GM18907 (cell line): ENCODE data around the gene ATXN1.
"Not testable (repeated sequence)": the region's sequence is repeated elsewhere in the genome, so short reads cannot be mapped to it uniquely, and the experiment has no call there.

Experiments used
- ATAC-seq: cut with Tn5 transposase; IDR thresholded peaks from one replicate; pipeline ENCODE4 v1.9.1; 2021; ENCODE audit warnings: mild to moderate bottlenecking, moderate library complexity; ENCODE audit not compliant: unreplicated experiment

Gene ATXN1

DNA sequence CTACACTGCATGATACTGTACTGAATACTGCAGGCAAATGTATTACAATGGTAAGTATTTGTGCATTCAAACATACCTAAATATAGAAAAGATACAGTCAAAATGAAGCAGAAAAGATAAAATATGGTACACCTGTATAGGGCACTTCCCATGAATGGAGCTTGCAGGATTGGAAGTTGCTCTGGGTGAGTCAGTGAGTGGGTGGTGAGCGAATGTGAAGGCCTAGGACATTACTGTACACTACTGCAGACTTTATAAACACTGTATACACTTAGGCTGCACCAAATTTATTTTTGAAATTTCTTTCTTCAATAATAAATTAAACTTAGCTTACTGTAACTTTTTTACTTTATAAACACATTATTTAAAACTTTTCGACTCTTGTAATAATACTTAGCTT, 213.1 kb downstream of the ATXN1 start:
- no peak for ATAC-seq

GRCh38 chr6:16547587-16547986, 213.7 kb downstream of the ATXN1 start:
- no peak for ATAC-seq

DNA sequence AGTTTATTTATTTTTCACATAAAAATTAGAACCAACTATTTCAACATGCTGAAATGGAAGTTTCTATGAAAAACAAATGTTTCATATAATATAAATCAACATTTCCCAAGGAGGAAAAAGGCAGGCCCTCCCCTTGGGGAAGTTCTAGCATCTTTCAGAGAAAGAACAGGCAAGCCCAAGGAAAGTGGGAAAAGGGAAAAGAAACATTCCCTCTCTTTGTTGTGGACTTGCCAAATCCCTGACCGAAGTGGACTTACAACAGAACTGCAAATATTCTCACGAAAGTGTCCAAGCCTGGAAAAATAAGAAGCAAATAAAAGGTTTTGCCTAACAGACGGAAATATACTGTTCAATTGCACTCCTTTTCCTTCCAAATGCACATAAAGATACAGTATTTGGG, 214.4 kb downstream of the ATXN1 start:
- ATAC-seq = no peak

DNA sequence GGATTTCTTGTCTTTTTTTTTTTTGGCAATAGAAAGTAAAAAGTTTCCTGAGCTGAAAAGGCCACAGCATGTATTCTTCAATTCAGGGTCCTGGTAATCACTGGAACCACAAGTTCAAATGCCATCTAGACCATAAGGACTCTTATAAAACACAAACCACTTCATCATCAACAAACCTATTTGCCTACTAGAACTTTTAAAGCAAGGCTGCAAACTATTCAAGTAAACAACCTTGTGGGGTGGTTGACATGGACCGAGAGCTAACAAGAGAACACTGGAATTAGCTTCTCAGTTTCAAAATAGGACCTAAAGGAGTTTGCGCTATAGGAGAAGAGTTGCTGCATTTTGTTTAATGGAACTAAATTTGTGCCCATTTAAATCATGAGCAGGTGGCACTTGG, 215.9 kb downstream of the ATXN1 start:
- ATAC-seq = no peak

- ATAC-seq = no peak
Observed at GRCh38 chr6:16544521-16544920, 216.7 kb downstream of the ATXN1 start.

- no peak for ATAC-seq
Observed at GRCh38 chr6:16544006-16544405, 217.3 kb downstream of the ATXN1 start.

DNA sequence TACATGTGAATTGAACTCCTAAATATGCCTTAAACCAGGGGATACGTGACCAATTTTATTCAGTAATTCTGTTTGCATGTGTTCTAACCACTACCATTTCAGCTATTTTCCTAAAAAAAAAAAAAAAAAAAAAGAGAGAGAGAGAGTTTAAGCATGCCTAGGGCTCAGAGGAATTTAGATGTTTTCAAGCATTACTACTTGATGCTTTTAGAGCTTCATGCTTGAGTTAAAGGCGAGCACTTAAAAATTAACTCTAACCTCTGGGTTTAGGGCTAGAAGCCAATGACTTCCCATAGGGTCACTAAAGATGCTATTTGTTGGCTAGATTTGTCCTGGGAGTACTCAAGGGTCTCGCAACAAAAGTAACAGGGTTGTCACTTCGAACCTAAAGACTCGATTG, 217.7 kb downstream of the ATXN1 start:
- no peak for ATAC-seq

- ATAC-seq = no peak
Observed at GRCh38 chr6:16542070-16542469, 219.2 kb downstream of the ATXN1 start.

GRCh38 chr6:16540804-16541752, 220.2 kb downstream of the ATXN1 start:
- ATAC-seq = peak; percentile 65

DNA sequence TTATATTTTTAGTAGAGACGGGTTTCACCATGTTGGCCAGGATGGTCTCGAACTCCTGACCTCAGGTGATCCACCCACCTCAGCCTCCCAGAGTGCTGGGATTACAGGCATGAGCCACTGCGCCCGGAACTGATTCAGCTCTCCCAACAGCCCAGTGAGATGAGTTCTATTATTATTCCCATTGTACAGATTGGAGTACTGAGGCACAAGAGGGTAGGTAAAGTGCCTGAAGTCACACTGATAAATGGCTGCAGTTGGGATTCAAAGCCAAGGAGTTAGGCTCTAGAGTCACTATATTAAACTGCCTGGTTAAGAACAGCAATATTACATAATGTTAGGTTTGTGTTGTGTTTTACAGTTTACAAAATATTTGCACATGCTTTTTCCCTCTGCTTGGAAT, 220.9 kb downstream of the ATXN1 start:
- not testable (repeated sequence) for ATAC-seq

DNA sequence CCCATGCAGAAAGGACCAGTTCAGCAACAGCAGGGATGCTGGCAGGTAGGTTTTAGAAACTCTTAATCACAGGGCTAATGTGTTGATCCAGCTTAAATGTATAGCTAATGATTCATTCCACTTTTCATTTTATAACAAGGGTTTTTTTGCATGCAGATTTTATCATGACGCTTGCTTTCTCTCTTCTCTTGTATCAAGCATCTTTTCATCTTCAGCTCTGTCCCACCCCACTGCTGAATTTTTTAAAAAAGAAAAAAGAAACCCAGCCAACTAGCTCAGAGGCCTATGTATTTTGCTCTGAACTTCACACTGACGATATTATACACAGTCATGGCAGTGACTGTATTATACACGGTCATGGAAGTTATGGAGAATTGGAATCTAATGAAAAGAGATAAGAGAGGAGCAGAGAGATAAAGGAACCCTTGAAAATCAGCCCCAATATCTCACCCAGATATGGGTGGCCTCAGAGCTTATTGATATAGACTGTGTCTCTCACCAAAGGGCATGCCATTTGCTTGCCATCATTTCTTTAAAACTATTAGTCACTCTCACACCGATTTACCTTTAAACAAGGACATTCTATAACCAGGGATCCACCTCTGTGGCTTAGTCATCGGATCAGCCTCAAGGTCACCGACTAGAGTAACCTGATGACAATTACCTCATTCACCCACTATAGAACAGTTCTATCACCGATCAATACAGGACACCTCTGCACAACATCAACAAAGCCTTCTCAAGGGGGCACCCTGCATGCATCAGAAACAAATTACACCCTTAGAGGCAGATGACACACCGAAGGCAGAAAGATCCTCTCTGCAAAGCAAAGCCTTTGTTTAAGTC, 222.0 kb downstream of the ATXN1 start:
- no peak for ATAC-seq

DNA sequence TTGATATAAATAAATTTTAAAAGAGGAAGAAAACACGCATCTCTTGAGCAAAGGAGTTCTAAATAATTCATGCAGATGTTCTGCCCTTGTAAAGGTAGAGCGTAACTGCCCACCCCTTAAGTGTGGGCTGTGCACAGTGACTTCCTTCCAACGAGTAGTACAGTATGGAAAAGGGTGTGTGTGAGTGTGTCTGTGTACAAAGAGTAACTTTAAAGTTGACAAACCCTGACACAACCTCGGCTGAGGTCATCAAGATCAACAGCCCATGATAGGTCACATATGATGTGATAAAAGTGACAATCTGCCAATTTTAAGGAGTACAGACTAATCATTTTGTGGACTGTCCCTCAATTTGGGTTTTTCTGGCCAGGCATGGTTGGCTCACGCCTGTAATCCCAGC, 225.7 kb downstream of the ATXN1 start:
- no peak for ATAC-seq

DNA sequence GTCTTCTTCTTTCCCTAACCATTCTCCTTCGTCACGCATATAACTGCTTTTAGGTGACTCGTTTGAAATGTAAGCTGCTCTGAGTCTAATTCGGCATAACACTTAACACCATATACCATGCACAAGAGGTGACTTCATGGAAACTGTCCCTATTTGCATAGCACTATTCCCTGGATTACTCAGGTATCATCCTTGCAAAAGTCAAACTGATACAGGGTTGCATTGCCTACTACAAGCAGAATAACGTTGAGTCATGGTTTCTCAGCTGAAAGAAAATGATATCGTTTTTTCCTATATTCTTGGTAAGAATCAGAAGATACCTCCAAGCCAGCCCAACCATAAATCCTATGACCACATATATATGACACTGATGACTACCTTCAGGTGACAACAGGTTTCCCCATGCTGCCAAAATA, 227.5 kb downstream of the ATXN1 start:
- no peak for ATAC-seq

DNA sequence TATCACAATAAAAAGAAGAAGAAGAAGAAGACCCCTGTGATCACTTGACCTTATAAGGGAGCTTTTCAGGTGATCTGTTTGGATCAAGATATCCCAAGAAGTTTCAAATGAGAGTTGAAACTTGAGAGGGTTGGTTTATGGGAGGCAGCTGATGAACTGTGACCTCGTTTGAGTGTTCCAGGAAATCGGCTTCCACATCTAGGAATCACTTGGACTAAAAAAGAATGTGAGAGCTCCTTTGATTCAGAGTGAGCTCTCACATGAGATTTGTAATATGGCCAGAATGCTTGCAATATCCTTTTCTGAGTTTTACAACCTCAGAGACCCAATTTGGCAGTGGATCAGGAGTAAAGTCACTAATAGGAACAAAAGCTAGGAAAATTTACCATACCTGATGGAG, 228.1 kb downstream of the ATXN1 start:
- no peak for ATAC-seq

GRCh38 chr6:16527691-16528090, 233.6 kb downstream of the ATXN1 start:
- ATAC-seq = no peak

- no peak for ATAC-seq
Observed at GRCh38 chr6:16524380-16524707, 236.9 kb downstream of the ATXN1 start.

GRCh38 chr6:16523606-16524379, 237.5 kb downstream of the ATXN1 start:
- ATAC-seq = no peak

- no peak for ATAC-seq
Observed at GRCh38 chr6:16522937-16523336, 238.3 kb downstream of the ATXN1 start.

DNA sequence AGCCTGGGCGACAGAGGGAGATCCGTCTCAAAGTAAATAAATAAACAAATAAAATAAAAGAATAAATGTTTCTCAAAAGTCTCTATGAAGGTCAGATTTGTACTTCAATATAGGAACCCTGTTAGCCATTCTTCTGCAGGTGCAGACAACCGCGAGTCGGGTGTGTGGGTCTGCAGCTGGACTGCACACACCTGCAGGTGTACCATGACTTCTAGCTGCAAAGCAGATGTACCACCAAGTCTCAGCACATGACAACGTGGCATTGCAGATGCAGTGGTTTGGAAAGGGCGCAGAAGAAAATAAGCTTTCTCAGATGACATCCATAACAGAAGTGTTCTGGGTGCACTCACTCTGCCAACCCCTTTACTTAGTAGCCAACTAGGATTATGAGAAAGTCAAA, 239.7 kb downstream of the ATXN1 start:
- ATAC-seq = no peak

GRCh38 chr6:16519265-16520242, 241.7 kb downstream of the ATXN1 start:
- no peak for ATAC-seq
